ENCODE measurements around the gene F9. TPM values are rescaled to one million over a fixed set of nuclear protein-coding genes. Genes with fewer than 3 reads are reported as not detected.

The F9 gene
- total RNA-seq, 6 experiments from 2014 or later: 266 to 568 (median 407) TPM

DNA sequence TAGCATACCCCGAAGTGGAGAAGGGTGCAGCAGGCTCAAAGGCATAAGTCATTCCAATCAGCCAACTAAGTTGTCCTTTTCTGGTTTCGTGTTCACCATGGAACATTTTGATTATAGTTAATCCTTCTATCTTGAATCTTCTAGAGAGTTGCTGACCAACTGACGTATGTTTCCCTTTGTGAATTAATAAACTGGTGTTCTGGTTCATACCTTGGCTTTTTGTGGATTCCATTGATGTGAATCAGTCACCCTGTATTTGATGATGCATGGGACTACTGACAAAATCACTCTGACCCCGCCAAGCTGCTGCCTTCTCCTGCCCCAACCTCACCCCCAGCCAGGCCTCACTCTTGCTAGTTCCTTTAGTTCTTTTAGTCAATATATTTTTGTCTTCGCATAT, 32.7 kb downstream of the F9 start:
- TF ChIP-seq CTCF (IDR thresholded peaks at IDR 0.05): no peak
- no peaks in the 10 kb centered on the region for H3K9me3 ChIP-seq
- ATAC-seq: no peak
- DNase-seq: no peak
- H3K27me3 ChIP-seq: no peaks in the 10 kb centered on the region
- H3K27ac ChIP-seq: no peak overlapping the region
- peaks cover 0 to 19% (median 0%) of the 10 kb centered on the region in 4 donors for H3K36me3 ChIP-seq
- intact Hi-C loops (cut with DNase I): loop anchor here in 1 of 2 donors (10.0 kb wide), 1 partner anchor 88 kb away; no protein-coding TSS in a partner anchor
- WGBS (ENCODE audit: insufficient coverage, low coverage, low lambda C conversion rate, missing lambda C conversion rate): 64% methylated on average over 3 of the region's 5 CpGs
- no peak overlapping the region for H3K4me3 ChIP-seq
- H3K4me1 ChIP-seq: no peaks in the 10 kb centered on the region

- ATAC-seq (no peak), DNase-seq (no peak)
- Histone ChIP-seq H3K27me3 (no peaks in the 10 kb centered on the region), H3K36me3 (peaks cover 0 to 5% (median 0%) of the 10 kb centered on the region in 4 donors), H3K27ac (no peak overlapping the region), H3K9me3 (no peaks in the 10 kb centered on the region), H3K4me1 (no peaks in the 10 kb centered on the region), H3K4me3 (no peak overlapping the region)
- intact Hi-C loops (cut with DNase I): loop anchor here in 1 of 2 donors (10.0 kb wide), 1 partner anchor 92 kb away; no protein-coding TSS in a partner anchor
- WGBS (ENCODE audit: insufficient coverage, low coverage, low lambda C conversion rate, missing lambda C conversion rate): 88% methylated on average over 1 of the region's 1 CpG
- TF ChIP-seq CTCF (IDR thresholded peaks at IDR 0.05): no peak
- no peak for TF ChIP-seq POLR2A (IDR thresholded peaks at IDR 0.05)
Measured at GRCh38 chrX:139566981-139567380, 36.4 kb downstream of the F9 start.

- intact Hi-C loops (cut with DNase I): no loop called here
- no peak for DNase-seq
- WGBS (ENCODE audit: insufficient coverage, low coverage, low lambda C conversion rate, missing lambda C conversion rate): 35% methylated on average over 4 of the region's 4 CpGs
- H3K9me3 ChIP-seq: no peaks in the 10 kb centered on the region
- H3K27me3 ChIP-seq: peaks cover 0 to 2% of the 10 kb centered on the region in 2 donors
- no peaks in the 10 kb centered on the region for H3K4me1 ChIP-seq
- no peak overlapping the region for H3K27ac ChIP-seq
- TF ChIP-seq POLR2A (IDR thresholded peaks at IDR 0.05): no peak
- no peak for TF ChIP-seq CTCF (IDR thresholded peaks at IDR 0.05)
- H3K36me3 ChIP-seq: no peaks in the 10 kb centered on the region
- no peak overlapping the region for H3K4me3 ChIP-seq
- no peak for ATAC-seq
Measured at GRCh38 chrX:139581068-139581467, 50.5 kb downstream of the F9 start.

DNA sequence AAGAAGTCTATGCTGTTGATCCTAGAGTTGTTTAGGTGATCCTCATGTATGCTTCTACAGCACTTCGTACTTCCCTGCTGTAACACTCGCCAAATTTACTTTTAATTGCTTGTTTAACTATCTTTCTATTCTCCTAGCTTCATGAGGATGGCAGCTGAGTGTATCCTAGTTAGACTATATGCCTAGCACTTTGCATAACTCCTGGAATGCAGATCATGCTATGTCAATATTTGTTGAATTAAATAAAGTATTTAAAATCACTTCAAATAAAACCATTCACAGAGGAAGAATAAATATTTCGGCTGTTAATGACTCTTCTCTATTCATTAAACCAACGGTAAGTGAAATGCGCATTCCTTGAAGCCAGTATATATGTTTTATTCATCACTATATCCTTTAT, 55.1 kb downstream of the F9 start:
- H3K4me1 ChIP-seq: no peaks in the 10 kb centered on the region
- peaks cover 0 to 2% of the 10 kb centered on the region in 2 donors for H3K27me3 ChIP-seq
- no peaks in the 10 kb centered on the region for H3K36me3 ChIP-seq
- 58% methylated on average over 5 of the region's 5 CpGs for WGBS (ENCODE audit: insufficient coverage, low coverage, low lambda C conversion rate, missing lambda C conversion rate)
- no peak for ATAC-seq
- no peak overlapping the region for H3K4me3 ChIP-seq
- no peak overlapping the region for H3K27ac ChIP-seq
- intact Hi-C loops (cut with DNase I): no loop called here
- no peak for TF ChIP-seq CTCF (IDR thresholded peaks at IDR 0.05)
- no peak for TF ChIP-seq POLR2A (IDR thresholded peaks at IDR 0.05)
- H3K9me3 ChIP-seq: no peaks in the 10 kb centered on the region
- no peak for DNase-seq

GRCh38 chrX:139596068-139596467, 65.5 kb downstream of the F9 start:
- no peak for ATAC-seq
- 27% methylated on average over 4 of the region's 4 CpGs for WGBS (ENCODE audit: insufficient coverage, low coverage, low lambda C conversion rate, missing lambda C conversion rate)
- Histone ChIP-seq H3K27me3 (no peaks in the 10 kb centered on the region), H3K9me3 (no peaks in the 10 kb centered on the region), H3K4me3 (no peak overlapping the region), H3K36me3 (no peaks in the 10 kb centered on the region), H3K4me1 (no peaks in the 10 kb centered on the region), H3K27ac (no peak overlapping the region)
- no peak for DNase-seq
- intact Hi-C loops (cut with DNase I): no loop called here
- TF ChIP-seq POLR2A (IDR thresholded peaks at IDR 0.05): no peak
- TF ChIP-seq CTCF (IDR thresholded peaks at IDR 0.05): no peak

Measured in right lobe of liver (tissue), 6 donors.